GM21717 (cell line): ENCODE results near the gene SRMS.
A peak's percentile ranks its signal among the peaks of the same experiment; 100 is the strongest.
"Not testable (repeated sequence)": the region's sequence is repeated elsewhere in the genome, so short reads cannot be mapped to it uniquely, and the experiment has no call there.

ENCODE experiments used
- ATAC-seq: cut with Tn5 transposase; IDR thresholded peaks from one replicate; pipeline ENCODE4 v1.9.1; 2021; ENCODE audit warnings: mild to moderate bottlenecking, moderate library complexity; ENCODE audit not compliant: unreplicated experiment

SRMS gene

DNA sequence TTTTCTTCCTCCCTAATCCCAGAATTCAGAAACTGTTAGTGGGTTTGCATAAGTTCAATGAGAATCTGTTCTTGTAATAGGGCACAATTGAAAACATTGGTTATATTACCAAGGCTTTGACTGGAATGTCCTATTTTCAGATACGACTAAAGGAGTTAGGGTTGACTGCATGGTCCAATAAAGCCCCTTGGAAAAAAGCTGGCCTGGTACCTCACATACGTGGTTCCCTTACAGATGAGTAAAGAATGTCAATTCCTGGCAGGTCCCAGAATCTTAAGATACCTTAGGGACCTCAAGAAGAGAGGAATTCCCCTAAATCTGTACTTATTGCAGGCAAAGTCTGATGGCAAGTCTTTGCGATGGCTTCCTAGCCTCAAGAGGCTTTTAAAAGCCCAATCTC is 22.4 kb downstream of the SRMS start:
- ATAC-seq: no peak

DNA sequence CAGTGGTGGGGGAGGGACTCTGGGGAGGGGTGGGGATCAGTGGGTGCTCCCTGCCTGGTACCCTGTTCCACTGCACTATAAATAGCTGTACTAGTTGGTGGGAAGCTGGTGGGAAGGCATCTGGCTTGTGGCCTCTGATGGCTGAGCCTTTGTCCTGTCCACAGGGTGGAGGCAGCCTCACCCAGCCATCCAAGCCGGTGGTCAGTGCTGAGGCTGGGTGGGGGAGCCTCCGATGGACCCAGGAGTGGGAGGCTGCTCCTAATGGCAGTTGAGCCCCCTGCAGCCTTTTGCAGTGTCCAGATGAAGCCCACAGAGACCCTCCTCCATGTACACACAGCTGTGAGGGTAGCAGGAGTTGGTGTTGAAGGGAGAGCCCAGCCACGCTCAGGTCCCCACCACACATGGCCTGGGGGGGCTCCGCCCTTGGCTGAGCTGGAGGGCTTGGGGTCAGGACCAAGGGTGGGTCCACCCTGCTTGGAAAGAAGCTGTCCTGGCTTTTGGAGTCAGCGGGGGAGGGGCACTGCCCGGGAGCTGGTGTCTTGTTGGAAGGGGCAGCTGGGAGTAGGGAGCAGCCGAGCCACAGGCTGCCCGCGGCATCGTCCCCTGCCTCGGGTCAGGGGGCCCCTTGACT is 24.5 kb downstream of the SRMS start:
- no peak for ATAC-seq

DNA sequence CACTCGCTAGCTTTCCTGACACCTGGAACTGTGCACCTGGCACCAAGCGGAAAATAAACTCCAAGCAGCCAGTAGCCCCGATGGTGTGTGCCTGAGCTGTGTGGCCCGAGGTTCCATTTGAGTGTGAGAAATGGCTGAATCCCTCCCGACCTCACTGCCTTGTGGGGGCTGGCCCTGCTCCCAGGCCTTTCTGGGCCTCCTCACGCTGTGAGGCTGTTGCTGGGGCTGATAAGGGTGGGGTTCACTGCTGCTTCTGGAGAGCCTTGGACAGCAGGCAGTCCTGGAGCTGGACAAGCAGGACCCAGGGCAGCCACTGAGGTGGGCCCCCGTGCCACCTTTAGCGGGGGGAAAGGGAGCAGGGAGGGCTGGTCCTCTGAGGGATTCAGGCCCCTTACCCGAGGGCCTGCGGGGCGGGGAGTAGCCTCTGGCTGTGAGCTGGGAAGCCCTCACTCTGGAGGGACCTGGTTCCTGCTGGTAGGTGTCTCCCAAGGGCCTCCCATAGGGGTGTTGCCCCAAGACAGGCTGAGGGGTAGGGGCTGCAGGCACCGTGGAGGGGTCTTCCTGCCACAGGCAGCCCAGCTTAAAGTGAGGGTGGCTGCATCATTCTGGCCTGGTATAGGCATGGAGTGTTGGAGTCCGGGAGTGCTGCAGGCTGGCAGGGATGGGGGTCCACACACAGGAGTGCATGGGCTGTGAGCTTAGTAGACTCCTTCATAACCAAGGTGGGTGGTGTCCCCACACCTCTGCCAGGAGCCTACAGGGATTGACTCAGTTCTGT is 25.3 kb downstream of the SRMS start:
- no peak for ATAC-seq

DNA sequence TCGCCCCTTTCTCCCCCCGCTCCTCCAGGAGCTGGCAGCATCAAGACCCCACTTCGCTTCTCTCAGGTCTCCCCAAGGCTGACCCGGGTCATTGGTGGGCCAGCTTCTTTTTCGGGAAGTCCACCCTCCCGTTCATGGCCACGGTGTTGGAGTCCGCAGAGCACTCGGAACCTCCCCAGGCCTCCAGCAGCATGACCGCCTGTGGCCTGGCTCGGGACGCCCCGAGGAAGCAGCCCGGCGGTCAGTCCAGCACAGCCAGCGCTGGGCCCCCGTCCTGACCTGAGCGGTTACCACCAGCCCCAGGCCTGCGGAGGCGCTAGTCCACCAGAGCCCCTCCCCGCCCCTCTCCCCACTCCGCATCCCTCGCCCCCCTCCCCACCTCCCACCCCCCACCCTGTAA is 25.9 kb downstream of the SRMS start:
- ATAC-seq: no peak

DNA sequence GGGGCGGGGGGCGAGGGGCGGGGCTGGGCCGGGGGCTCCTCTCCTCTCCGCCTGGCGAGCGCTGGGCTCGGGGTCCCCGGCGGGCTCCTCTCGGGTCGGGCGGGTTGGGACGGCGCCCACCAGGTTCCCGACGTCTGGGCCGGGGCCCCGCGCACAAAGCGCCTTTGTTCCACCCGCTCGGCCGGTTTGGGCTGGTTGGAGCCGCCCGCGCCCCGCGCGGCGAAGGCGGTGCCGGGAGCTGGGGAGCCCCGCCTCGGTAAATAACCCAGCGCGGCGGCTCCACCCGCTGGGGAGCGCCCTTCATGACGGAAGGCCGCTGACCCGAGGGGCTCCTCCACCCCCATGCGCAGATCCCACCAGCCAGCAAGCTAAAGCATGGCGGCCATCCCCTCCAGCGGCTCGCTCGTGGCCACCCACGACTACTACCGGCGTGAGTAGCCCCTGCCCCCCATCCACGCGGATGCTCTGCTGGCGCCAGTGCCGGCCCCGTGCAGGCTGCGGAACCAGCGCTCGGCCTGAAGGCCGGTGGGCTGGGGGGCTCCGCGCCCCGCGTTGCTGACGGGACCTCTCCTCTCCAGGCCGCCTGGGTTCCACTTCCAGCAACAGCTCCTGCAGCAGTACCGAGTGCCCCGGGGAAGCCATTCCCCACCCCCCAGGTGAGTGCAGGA is 26.5 kb downstream of the SRMS start:
- peak; percentile 29 for ATAC-seq

DNA sequence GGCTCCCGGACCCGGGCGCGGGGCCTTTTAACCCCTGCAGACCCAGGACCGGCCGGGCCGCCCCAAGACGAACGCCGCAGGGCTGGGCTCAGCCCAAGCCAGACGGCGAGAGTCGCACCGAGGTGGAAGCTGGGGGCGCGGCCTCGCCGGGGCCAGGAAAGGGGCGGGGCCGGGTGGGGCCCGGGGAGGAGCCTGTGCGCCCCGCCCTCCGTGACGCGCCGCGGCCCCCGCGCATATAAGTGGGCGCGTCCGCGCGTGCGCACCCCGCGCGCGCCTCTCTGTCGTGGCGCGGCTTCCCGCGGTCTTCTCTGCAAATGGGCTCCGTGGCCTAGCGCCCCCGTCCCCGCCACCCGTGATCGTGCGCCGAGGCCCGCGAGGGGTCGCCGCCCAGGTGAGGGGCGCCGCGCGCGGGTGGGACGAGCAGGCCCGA is 27.0 kb downstream of the SRMS start, which contains the start of gene PPDPF:
TSS of gene PPDPF (plus strand) at position 262 of the 430 bp plus-strand sequence. CDS start 544 bp downstream, outside the sequence.
- ATAC-seq: peak; percentile 41

DNA sequence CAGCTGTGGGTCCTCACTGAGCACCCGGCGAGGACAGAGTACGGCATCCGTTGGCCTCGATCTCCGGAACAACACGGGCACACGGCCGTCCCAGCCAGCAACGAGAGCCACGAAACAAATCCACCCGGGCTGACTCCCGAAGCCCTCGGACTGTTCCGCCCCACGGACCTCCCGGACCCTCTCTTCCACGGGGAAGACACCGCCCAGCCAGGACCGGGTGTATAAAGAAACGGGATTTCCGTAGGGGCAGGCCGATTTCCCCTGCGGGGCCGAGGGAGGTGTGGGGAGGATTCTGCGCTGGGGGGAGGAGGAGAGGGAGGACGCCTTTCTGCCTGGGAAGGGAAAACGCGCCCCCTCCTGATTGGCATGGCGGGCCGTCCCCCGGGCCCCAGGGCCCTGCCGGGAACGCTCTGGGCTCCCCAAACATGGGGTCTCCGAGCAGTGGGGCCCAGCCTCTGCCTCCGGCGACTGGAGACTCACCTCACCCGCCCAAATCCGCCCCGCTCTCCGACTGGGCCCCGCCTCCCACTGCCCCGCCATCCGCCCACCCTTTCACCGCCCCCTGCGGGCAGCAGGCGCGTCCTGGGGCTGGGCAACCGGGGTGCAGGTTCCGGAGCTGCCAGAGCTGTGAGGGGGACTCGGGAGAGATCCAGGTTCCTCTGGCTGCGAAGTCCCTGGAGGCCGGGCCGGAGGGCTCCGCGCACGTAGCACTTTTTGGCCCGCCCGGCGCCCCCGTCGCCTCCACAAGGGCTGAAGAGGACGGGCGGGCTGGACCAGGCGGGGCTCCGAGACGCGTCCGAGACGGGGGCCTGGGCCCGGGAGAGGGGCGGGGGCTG is 27.7 kb downstream of the SRMS start:
- peak; percentile 36 for ATAC-seq

DNA sequence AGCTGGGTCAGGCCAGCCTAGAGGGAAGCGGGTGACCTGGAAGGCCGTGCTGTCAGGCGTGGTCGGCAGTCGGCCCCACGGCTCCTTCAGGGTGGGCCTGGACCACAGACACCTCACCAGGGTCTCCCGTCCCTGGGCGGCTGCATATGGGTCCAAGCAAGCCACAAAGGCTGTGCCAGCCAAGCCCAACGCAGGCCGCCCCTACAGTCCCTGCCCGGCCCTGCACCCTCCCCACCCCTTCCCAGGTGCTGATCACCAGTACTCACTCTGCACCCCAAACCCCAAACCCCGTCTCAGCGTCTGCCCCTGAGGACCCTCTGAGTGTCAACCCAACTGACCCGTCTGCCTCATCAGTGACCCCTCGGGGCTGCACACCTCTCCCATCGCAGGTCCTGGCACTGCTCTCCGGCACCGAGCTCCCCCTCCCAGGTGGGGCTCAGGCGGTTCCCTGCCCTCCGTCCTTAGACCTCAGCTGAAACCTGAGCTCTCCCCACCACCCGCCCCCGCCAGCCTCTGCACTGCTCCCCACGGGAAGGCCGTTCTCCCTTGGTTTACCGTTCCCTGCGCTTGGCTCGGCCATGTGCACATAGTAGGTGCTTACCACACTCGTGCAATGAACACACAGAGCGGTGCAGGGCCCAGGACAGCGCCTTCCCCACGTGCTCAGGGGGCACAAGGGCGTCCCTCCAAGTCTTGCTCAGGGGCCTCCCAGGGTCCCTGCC is 28.4 kb downstream of the SRMS start:
- ATAC-seq: no peak

DNA sequence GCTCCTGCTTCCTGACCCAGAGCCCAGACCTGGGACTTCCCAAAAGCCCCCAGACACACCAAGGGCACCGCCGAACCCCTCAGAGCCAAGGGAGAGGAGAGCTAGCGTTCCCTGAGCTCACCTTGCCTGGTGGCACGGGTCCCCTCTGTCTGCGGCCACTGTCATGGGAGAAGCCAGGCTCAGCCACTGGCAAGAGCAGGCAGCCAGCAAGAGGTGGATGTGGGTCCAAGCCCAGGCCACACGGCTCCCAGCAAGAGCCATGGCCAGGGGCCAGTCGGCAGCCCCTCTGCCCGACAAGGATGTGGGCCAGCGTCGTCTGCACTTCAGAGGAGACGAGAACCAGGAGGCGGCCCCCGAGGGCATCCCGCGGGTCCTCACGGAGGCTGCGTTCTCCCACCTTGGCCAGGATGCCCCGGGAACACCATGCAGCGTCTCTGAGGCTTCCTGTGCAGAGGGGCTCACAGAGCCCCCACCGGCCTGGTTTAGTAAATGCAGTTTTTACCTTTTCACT is 29.1 kb downstream of the SRMS start:
- ATAC-seq: no peak

DNA sequence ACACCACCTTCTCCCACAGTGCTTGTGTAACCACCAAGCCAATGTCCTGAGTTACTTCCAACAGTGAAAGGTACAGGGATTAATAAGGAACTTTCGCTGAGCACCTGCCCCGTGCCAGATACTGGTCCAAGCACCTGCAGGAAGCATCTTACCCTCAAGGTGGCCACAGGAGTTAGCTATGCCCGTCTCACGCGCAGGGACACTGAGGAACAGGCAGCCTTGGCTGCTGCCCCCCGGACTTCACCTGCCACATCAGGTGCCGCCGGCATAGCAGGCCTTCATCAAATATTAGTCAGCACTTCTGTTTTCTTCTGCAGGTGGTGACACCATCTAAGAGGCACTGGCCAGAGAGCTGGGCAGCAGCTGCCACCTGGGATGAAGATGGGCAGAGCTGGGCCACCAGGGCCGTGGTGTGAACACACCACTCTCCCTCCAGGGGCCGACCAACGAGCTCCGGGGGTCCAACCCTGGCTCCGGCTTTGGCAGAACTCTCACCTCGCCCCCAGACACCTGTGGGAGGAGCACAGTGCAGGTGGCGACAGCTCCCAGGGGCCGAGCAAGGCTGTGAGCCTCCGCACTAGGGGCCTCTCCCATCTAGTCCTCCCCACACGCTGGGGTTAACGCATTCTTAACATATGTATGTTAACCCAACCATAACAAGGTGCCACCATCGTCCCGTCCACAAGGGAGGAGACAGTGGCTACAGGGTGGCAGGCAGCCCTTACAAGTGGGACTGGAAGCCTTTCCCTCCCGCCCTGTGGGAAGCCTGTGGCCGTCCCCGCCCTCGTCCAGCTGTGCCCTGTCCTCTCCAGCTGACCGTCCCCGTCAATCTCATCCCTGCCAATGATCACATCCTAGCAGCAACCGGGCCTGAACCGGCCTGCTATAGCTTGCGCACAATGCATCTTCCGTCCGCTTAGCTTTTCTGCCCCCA is 29.9 kb downstream of the SRMS start:
- ATAC-seq: no peak

DNA sequence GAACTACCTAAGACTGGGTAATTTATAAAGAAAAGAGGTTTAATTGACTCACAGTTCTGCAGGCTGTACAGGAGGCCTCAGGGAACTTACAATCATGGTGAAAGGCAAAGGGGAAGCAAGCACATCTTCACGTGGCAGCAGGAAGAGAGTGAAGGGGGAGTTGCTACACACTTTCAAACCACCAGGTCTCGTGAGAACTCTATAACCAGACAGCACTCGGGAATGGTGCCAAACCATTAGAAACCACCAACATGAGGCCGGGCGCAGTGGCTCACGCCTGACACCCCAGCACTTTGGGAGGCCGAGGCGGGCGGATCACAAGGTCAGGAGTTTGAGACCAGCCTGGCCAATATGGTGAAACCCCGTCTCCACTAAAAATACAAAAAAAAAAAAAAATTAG is 33.0 kb downstream of the SRMS start:
- ATAC-seq: not testable (repeated sequence)

DNA sequence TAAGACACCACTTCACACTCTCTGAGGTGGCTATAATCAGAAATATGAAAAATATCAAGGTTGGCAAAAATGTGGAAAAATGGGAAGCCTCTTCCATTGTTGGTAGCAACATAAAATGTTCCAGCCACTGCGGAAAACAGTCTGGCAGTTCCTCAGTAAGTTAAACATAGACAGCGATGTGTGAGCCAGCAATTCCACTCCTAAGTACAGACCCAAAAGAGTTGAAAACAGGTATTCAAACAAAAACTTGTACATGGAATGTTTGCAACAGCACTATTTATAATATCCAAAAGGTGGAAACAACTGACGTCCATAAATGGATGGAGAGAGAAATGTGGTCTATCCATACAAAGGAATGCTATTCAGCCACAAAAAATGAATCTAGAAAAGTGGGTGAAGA is 34.3 kb downstream of the SRMS start:
- no peak for ATAC-seq

DNA sequence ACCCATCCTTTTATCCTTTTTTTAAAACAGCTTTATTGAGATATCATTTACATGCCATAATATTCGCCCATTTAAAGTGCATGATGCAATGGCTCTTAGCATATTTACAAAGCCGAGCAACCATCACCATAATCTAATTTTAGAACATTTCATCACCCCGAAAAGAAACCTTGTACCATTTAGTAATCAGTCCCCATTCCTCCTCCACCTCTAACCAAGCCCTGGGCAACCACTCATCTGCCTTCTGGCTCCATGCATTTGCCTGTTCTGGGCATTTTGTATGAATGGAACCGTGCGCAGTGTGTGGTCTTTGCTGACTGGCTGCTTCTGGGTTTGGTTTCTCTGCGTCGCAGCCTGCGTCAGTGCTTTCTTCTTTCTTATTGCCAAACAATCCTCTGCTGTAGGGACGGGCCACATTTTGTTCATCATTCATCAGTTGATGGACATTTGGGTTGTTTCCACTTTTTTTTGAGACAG is 38.4 kb downstream of the SRMS start:
- ATAC-seq: no peak

DNA sequence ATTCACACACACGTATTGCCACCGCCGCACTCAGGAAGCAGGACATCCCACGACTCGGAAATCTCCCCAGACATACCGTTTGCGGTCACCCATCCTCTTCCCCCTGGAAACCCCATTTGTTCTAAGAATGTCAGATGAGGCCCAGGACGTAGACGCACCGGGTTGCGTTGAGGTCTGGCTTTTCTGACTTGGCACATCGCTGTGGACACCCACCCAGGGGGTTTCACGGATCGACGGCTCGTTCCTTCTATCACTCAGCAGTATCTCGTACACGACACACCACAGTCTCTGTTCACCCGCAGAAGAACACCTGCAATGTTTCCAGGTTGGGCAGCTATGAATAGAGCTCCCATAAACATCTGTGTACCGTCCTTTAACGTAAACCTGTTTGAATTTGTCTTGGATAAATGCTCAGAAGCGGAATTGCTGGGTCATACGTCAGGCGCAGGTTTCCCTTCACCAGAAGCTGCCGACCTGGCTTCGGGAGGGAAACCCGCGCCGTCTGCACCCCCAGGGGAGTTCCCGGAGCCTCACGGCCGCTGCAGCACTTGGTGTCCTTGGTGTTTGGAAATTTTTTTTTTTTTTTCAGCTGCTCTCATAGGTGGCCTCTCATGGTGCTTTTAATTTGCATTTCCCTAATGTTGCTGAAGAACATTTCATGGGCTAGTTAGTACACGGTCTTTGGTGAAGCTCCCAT is 39.3 kb downstream of the SRMS start:
- no peak for ATAC-seq

DNA sequence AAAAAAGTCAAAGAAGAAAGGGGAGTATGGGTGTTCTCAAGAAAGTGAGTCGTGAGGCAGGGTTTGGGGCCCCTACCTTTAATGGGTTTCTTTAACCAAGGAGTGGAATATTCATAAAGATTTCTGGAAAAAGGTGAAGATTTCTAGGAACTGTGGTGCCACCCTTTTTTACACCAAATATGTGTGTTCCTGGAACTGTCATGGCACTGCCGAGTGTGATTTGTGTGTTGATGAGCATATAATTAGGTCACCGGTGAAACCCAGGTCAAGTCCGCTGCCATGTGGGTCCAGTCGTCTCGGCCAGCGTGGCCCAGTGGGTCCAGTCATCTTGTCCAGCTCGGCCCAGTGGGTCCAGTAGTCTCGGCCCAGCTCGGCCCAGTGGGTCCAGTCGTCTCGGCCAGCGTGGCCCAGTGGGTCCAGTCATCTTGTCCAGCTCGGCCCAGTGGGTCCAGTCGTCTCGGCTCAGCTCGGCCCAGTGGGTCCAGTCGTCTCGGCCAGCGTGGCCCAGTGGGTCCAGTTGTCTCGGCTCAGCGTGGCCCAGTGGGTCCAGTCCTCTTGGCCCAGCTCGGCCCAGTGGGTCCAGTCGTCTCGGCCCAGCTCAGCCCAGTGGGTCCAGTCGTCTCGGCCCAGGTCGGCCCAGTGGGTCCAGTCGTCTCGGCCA is 40.3 kb downstream of the SRMS start:
- no peak for ATAC-seq

DNA sequence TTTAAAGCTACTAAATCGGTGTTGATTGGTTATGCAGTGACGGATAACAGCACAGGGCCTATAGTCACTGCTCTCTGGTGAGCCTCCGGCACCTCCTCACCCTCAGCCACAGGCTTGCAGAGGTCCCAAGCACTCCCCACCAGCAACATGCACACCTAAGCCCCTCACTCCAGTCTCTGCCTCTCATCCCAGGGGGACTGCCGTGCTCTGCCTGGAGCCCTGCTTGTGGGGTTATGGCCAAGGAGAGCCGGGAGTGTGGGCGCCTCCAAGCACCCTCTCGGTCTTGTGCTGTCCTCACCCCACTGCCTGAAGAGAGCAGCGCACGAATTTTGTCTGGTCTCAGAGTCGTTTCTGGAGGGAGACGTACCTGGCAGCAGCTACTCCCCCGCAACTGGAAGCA is 41.8 kb downstream of the SRMS start:
- no peak for ATAC-seq

DNA sequence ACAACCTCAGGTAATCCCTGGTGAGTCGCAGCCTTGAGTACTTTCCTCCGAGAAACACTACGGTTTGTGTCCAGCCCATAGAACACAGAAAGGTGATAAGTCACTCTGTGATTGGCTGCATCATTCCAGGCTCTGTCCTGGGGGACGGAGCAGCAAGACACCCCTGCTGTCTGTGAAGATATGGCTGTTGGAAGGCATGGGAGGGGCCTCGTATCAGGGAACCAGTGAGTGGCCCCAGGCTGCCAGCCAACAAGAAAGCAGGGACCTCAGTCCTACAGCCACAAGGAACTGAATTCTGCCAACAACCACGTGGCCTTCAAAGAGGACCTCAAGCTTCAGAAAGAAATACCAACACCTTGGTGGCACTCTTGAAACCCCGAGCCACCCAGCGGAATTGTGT is 42.3 kb downstream of the SRMS start:
- no peak for ATAC-seq

DNA sequence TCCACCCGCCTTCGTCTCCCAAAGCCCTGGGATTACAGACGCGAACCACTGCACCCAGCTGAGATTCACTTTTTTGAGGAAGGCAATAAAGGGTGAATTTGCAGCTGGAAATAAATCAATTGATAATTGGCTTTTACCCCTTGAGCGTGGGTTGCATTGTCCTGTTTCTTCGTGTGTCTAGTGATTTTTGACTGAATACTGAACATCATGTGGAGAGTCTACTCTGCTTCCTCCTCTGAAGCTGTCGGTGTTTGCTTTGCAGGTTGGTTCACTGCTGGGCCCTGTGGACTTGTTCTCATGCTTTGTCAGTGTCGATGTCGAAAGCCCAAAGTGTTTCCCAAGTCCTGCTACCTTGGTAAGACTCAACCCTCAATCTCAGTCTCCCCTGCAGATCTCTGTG is 42.9 kb downstream of the SRMS start:
- ATAC-seq: no peak
